SK-N-SH (cell line): ENCODE results near the gene GJA3. TPM values are rescaled to one million over a fixed set of nuclear protein-coding genes. Genes with fewer than 3 reads are reported as not detected.

Experiments used
- CTCF ChIA-PET: fragments of 300-600, 350-600 bp; formaldehyde crosslinking; extraction: SDS; loops from one replicate; lab custom pipeline; 2021; lab: Yijun Ruan, JAX
- POLR2A ChIA-PET: fragments of 350-600 bp; sonication (Branson Sonifier 250); formaldehyde crosslinking; extraction: SDS; loops from one replicate; lab custom pipeline; 2020; ENCODE audit warnings: antibody characterized with exemption, inconsistent platforms; lab: Yijun Ruan, JAX
- DNase-seq: peaks from one replicate; pipeline ENCODE4 v3.0.0; 2012
- H2AFZ ChIP-seq: fragments of 200-600 bp; sonication (generic); 2 replicates; pipeline ENCODE4 v1.8.1; 2016; ENCODE audit warnings: antibody characterized with exemption, mild to moderate bottlenecking, low read depth
- H3F3A ChIP-seq: fragments of 200-600 bp; sonication (generic); replicated peaks from 2 replicates; pipeline ENCODE3; 2016; ENCODE audit warnings: antibody characterized with exemption, mild to moderate bottlenecking; ENCODE audit not compliant: insufficient read depth
- H3K27ac ChIP-seq, 2 experiments: fragments of 200-500 bp in 1 of 2; fragments of 200-600 bp in 1 of 2; sonication (Bioruptor generic) in 1 of 2; sonication (generic), shearing (Covaris generic) in 1 of 2; 2 replicates each; pipeline versions ENCODE4 v1.5.1 to v1.6.1; 2014 to 2016; ENCODE audit warnings: low read depth in 2 of 2, inconsistent platforms in 1 of 2, low read length in 1 of 2, mild to moderate bottlenecking in 1 of 2, mixed read lengths in 1 of 2
- H3K27me3 ChIP-seq: fragments of 200-600 bp; sonication (generic), shearing (Covaris generic); 2 replicates; pipeline ENCODE4 v1.6.1; 2016; ENCODE audit warnings: mixed run types; ENCODE audit not compliant: insufficient read depth
- H3K36me3 ChIP-seq, 2 experiments: fragments of 200-500 bp in 1 of 2; fragments of 200-600 bp in 1 of 2; sonication (Bioruptor generic) in 1 of 2; sonication (generic) in 1 of 2; replicated peaks in 1 of 2; 2 replicates each; pipeline versions ENCODE3 to v1.5.1; 2014 to 2016; ENCODE audit warnings: low read length in 1 of 2, mild to moderate bottlenecking in 1 of 2; ENCODE audit not compliant: insufficient read depth in 2 of 2, control insufficient read depth in 1 of 2
- H3K4me1 ChIP-seq, 2 experiments: fragments of 200-500 bp in 1 of 2; fragments of 200-600 bp in 1 of 2; sonication (Bioruptor generic) in 1 of 2; sonication (generic), shearing (Covaris generic) in 1 of 2; 2 replicates each; pipeline versions ENCODE4 v1.5.1 to v1.6.1; 2014 to 2016; ENCODE audit warnings: low read depth in 1 of 2, low read length in 1 of 2, mixed run types in 1 of 2; ENCODE audit not compliant: insufficient read depth in 2 of 2, control insufficient read depth in 1 of 2
- H3K4me2 ChIP-seq: fragments of 200-600 bp; sonication (generic), shearing (Covaris generic); 2 replicates; pipeline ENCODE4 v1.6.1; 2017; ENCODE audit warnings: mixed run types
- H3K4me3 ChIP-seq, 2 experiments: fragments of 200-500 bp in 1 of 2; fragments of 200-600 bp in 1 of 2; sonication (Bioruptor generic) in 1 of 2; sonication (generic), shearing (Covaris generic) in 1 of 2; 2 replicates each; pipeline versions ENCODE4 v1.5.1 to v1.8.1; 2014 to 2016; ENCODE audit warnings: low read depth in 2 of 2, inconsistent platforms in 1 of 2, low read length in 1 of 2, mild to moderate bottlenecking in 1 of 2, mixed read lengths in 1 of 2, moderate library complexity in 1 of 2
- H3K79me2 ChIP-seq: fragments of 200-600 bp; sonication (generic); 2 replicates; pipeline ENCODE4 v1.8.1; 2017; ENCODE audit warnings: mild to moderate bottlenecking; ENCODE audit not compliant: insufficient read depth
- H3K9ac ChIP-seq: fragments of 200-600 bp; sonication (generic); 2 replicates; pipeline ENCODE4 v1.6.1; 2017; ENCODE audit warnings: mixed run types
- H3K9me2 ChIP-seq: fragments of 200-600 bp; sonication (generic); 2 replicates; pipeline ENCODE4 v1.6.1; 2017; ENCODE audit warnings: mixed run types
- H3K9me3 ChIP-seq: fragments of 200-600 bp; sonication (generic); 2 replicates; pipeline ENCODE4 v1.6.1; 2017; ENCODE audit warnings: mixed run types, mild to moderate bottlenecking, moderate library complexity
- H4K20me1 ChIP-seq: fragments of 200-600 bp; sonication (generic); 2 replicates; pipeline ENCODE4 v1.6.1; 2017; ENCODE audit warnings: mild to moderate bottlenecking, mixed run types; ENCODE audit not compliant: insufficient read depth
- CHD2 ChIP-seq: fragments of 150-350 bp; IDR thresholded peaks from 2 replicates; pipeline ENCODE4 v1.6.1; 2018; ENCODE audit warnings: low read length; ENCODE audit not compliant: partially characterized antibody
- ELF1 ChIP-seq: IDR thresholded peaks from 2 replicates; pipeline ENCODE4 v1.4.0; 2012
- FOXJ3 ChIP-seq: sonication (generic); formaldehyde crosslinking; IDR thresholded peaks from 2 replicates; pipeline ENCODE4 v1.5.1; 2020; ENCODE audit warnings: mild to moderate bottlenecking, missing genetic modification reagents
- FOXM1 ChIP-seq: IDR thresholded peaks from 2 replicates; pipeline ENCODE4 v1.4.0; 2012; ENCODE audit warnings: low read depth, mild to moderate bottlenecking
- GABPA ChIP-seq: IDR thresholded peaks from 2 replicates; pipeline ENCODE4 v1.4.0; 2012; ENCODE audit warnings: low read depth, mild to moderate bottlenecking
- MEF2A ChIP-seq: IDR thresholded peaks from 2 replicates; pipeline ENCODE4 v1.4.0; 2012; ENCODE audit warnings: low read depth, borderline replicate concordance
- NFIC ChIP-seq: IDR thresholded peaks from 2 replicates; pipeline ENCODE4 v1.4.0; 2012; ENCODE audit warnings: borderline replicate concordance
- RAD21 ChIP-seq: IDR thresholded peaks from 2 replicates; pipeline ENCODE4 v1.6.1; 2012; ENCODE audit warnings: mild to moderate bottlenecking, low read length
- SIN3A ChIP-seq: IDR thresholded peaks from 2 replicates; pipeline ENCODE4 v1.6.1; 2012; ENCODE audit warnings: low read depth, mild to moderate bottlenecking, low read length, moderate library complexity, borderline replicate concordance
- YY1 ChIP-seq: IDR thresholded peaks from 2 replicates; pipeline ENCODE4 v1.4.0; 2012; ENCODE audit warnings: low read depth, mild to moderate bottlenecking
- WGBS: methylation state at CpG from one replicate; pipeline ENCODE4 v1.1.6; 2017; ENCODE audit warnings: low lambda C conversion rate; 5-methylcytosine and 5-hydroxymethylcytosine counted together
- polyA plus RNA-seq, 3 experiments: library from polyadenylated mRNA; depleted of rRNA; stranded (reverse); fragments of >200 nt; gene quantifications; 2 replicates each; pipeline ENCODE4 v1.2.3, GENCODE V29; 2012
- TF ChIP-seq, protein P1 (sequence below): IDR thresholded peaks from 2 replicates; pipeline ENCODE4; 2012
- TF ChIP-seq, protein P2 (sequence below): IDR thresholded peaks from 2 replicates; pipeline ENCODE4 v1.6.1; 2012; ENCODE audit warnings: mild to moderate bottlenecking, low read depth, low read length, moderate library complexity
- TF ChIP-seq, protein P3 (sequence below): fragments of 150-350 bp; IDR thresholded peaks from 2 replicates; pipeline ENCODE4 v1.6.1; 2017; ENCODE audit warnings: antibody characterized with exemption, low read length, low read depth, borderline replicate concordance
- TF ChIP-seq, protein P4 (sequence below): IDR thresholded peaks from 2 replicates; pipeline ENCODE4 v1.4.0; 2012; ENCODE audit warnings: low read depth

Gene GJA3
- not detected in 2 replicates for polyA plus RNA-seq (2012; rRNA removed)
- polyA plus RNA-seq (2012; cell fraction: cytosol; rRNA removed), result not detected in 2 replicates
- polyA plus RNA-seq (2012; cell fraction: nucleus; rRNA removed), result not detected in 2 replicates

DNA sequence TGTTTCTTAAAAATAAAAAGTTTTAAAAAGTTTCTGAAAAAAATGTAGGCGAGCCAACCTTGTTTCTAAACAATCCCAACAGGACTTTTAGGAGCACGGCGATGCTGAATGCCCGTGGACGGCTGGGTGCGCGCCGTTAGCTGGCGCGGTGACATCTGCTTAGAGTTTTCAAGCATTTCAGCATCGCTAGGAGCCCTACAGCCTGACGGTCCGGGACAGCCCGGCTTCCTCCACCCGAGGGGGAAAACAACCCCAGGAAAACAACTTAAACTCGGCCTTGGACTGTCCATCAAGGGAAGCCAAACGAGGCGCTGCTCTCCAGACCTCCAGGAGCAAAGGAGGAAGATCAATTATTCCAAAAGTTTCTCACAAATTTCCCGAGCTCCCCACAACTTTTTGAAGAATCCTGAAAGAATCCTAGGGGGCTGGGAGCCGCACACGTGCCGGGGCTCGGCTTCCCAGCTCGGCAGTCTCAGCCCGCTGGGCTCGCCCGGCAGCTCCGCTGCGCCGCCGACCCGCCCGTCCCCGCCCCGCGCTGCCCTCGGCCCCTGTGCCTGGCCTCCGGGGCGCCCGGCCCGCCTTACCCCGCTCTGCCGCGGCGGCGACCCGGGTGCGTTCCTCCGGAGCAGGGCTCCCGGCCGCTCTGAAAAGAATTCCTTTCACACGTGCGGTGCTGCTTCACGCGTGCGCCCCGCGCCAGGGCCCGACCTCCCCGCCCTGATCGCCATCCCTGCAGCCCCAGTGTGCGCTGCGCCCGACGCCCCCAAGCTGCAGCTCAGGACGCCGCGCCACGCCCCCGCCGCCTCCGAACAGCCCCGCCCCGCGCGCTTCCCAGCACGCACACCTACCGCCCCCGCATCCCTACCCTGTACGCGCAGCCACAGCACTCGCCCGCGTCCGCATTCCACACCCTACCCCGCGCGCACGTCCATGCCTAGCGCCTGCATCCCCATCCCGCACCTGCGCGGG lies at the start of gene GJA3:
Gene GJA3, minus strand, starts transcription at position 747 of the 969 bp plus-strand sequence. CDS start 17,764 bp downstream, outside the sequence.
- H3K9me2 ChIP-seq, result no peaks in the 10 kb centered on the region
- H3K27ac ChIP-seq, result no peak within 1 kb of the TSS
- H3K4me3 ChIP-seq, result peak within 1 kb of the TSS in 1 of 2 experiments; percentile 16; a peak in 1 of 4 replicates
- H3K27me3 ChIP-seq, result peaks cover 84% of the 10 kb centered on the region
- no peaks in the 10 kb centered on the region for H3K79me2 ChIP-seq
- peaks cover 15% of the 10 kb centered on the region for H3F3A ChIP-seq
- H3K4me1 ChIP-seq, result no peaks in the 10 kb centered on the region; a peak in 1 of 4 replicates
- no peak within 1 kb of the TSS for H3K9ac ChIP-seq
- peak within 1 kb of the TSS; percentile 43; the same call in 1 of the 2 replicates for H3K4me2 ChIP-seq
- no peak for TF ChIP-seq GABPA
- TF ChIP-seq ELF1, result no peak
- TF ChIP-seq FOXM1, result no peak
- TF ChIP-seq, protein P1, sequence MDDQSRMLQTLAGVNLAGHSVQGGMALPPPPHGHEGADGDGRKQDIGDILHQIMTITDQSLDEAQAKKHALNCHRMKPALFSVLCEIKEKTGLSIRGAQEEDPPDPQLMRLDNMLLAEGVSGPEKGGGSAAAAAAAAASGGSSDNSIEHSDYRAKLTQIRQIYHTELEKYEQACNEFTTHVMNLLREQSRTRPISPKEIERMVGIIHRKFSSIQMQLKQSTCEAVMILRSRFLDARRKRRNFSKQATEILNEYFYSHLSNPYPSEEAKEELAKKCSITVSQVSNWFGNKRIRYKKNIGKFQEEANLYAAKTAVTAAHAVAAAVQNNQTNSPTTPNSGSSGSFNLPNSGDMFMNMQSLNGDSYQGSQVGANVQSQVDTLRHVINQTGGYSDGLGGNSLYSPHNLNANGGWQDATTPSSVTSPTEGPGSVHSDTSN, result no peak
- TF ChIP-seq YY1, result no peak
- TF ChIP-seq, protein P2, sequence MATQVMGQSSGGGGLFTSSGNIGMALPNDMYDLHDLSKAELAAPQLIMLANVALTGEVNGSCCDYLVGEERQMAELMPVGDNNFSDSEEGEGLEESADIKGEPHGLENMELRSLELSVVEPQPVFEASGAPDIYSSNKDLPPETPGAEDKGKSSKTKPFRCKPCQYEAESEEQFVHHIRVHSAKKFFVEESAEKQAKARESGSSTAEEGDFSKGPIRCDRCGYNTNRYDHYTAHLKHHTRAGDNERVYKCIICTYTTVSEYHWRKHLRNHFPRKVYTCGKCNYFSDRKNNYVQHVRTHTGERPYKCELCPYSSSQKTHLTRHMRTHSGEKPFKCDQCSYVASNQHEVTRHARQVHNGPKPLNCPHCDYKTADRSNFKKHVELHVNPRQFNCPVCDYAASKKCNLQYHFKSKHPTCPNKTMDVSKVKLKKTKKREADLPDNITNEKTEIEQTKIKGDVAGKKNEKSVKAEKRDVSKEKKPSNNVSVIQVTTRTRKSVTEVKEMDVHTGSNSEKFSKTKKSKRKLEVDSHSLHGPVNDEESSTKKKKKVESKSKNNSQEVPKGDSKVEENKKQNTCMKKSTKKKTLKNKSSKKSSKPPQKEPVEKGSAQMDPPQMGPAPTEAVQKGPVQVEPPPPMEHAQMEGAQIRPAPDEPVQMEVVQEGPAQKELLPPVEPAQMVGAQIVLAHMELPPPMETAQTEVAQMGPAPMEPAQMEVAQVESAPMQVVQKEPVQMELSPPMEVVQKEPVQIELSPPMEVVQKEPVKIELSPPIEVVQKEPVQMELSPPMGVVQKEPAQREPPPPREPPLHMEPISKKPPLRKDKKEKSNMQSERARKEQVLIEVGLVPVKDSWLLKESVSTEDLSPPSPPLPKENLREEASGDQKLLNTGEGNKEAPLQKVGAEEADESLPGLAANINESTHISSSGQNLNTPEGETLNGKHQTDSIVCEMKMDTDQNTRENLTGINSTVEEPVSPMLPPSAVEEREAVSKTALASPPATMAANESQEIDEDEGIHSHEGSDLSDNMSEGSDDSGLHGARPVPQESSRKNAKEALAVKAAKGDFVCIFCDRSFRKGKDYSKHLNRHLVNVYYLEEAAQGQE, result no peak
- TF ChIP-seq NFIC, result no peak
- no peak for TF ChIP-seq MEF2A
- TF ChIP-seq CHD2, result no peak
- TF ChIP-seq FOXJ3 (CRISPR knock-in tag), result no peak
- no peak for TF ChIP-seq SIN3A
- TF ChIP-seq, protein P3, sequence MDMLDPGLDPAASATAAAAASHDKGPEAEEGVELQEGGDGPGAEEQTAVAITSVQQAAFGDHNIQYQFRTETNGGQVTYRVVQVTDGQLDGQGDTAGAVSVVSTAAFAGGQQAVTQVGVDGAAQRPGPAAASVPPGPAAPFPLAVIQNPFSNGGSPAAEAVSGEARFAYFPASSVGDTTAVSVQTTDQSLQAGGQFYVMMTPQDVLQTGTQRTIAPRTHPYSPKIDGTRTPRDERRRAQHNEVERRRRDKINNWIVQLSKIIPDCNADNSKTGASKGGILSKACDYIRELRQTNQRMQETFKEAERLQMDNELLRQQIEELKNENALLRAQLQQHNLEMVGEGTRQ, result no peak
- TF ChIP-seq, protein P4, sequence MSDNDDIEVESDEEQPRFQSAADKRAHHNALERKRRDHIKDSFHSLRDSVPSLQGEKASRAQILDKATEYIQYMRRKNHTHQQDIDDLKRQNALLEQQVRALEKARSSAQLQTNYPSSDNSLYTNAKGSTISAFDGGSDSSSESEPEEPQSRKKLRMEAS, result no peak
- TF ChIP-seq RAD21, result no peak
- TF ChIP-seq, all 33 proteins: peak for 0
- H2AFZ ChIP-seq, result peak within 1 kb of the TSS; percentile 35; the same call in 1 of the 2 replicates
- peak; percentile 62 for DNase-seq
- CTCF ChIA-PET, result interaction anchor here (0.6 to 2.0 kb wide), 9 partner anchors 10 to 126 kb away, joined by 3 to 8 read pairs (median 4); no protein-coding TSS in a partner anchor
- H3K36me3 ChIP-seq, result no peaks in the 10 kb centered on the region
- no peaks in the 10 kb centered on the region for H3K9me3 ChIP-seq
- H4K20me1 ChIP-seq, result no peaks in the 10 kb centered on the region
- 4% methylated on average over 25 of the region's 93 CpGs for WGBS
- POLR2A ChIA-PET, result no interaction called here
